Retina (tissue), 1 donor: ENCODE data around the gene COPG1.
"Not testable (repeated sequence)": the region's sequence is repeated elsewhere in the genome, so short reads cannot be mapped to it uniquely, and the experiment has no call there.

ENCODE experiments used
- DNase-seq: peaks from one replicate; pipeline ENCODE4 v3.0.0-alpha.2; 2016

The COPG1 gene

DNA sequence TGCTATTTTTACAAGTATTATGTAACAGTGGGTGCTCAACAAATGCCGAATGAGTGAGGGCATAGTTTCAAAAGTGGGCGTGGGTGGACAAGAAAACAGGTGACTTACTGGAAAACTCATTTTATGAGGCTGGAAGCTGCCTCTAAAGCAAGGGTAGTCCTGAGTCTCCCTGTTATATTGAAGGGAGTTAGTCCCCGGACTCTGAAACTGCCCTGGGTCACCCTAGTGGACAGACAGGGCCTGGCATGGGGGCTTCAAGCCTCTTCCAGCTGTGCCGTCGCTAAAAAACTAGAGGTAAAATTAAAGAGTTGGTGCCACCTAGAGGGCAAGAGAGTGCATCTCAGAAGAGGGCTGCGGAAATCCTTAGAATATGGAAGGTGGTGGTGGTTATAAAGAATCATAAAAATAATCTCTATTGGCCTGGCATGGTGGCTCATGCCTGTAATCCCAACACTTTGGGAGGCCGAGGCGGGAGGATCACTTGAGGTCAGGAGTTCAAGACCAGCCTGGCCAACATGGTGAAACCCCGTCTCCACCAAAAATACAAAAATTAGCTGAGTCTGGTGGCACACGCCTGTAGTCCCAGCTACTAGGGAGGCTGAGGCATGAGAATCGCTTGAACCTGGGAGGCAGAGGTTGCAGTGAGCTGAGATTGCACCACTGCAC is 3.6 kb upstream of the COPG1 start:
- DNase-seq, result peak; percentile 75

GRCh38 chr3:129246636-129247035 is 2.8 kb upstream of the COPG1 start:
- DNase-seq, result no peak

GRCh38 chr3:129248286-129248979 is 973 bp upstream of the COPG1 start:
- no peak for DNase-seq

- no peak for DNase-seq
Measured at GRCh38 chr3:129252748-129253147, 3.3 kb downstream of the COPG1 start.

GRCh38 chr3:129254536-129255230 is 5.3 kb downstream of the COPG1 start:
- DNase-seq, result no peak

- no peak for DNase-seq
Measured at GRCh38 chr3:129256270-129256669, 6.9 kb downstream of the COPG1 start.

DNA sequence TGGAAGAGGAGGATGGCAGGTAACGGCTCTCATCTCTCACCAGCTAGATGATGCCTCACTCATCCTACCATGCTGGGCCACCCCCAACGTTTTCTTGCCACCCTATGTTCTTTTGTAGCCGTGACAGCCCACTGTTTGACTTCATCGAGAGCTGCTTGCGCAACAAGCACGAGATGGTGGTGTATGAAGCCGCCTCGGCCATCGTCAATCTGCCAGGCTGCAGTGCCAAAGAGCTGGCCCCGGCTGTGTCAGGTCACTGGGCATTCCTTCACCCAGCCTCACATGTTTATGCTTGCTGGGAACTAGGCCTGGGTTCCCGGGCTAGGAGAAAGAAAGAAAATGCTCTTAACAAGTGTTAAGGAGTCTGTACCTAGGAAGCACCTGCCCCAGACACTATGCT is 8.2 kb downstream of the COPG1 start:
- no peak for DNase-seq

DNA sequence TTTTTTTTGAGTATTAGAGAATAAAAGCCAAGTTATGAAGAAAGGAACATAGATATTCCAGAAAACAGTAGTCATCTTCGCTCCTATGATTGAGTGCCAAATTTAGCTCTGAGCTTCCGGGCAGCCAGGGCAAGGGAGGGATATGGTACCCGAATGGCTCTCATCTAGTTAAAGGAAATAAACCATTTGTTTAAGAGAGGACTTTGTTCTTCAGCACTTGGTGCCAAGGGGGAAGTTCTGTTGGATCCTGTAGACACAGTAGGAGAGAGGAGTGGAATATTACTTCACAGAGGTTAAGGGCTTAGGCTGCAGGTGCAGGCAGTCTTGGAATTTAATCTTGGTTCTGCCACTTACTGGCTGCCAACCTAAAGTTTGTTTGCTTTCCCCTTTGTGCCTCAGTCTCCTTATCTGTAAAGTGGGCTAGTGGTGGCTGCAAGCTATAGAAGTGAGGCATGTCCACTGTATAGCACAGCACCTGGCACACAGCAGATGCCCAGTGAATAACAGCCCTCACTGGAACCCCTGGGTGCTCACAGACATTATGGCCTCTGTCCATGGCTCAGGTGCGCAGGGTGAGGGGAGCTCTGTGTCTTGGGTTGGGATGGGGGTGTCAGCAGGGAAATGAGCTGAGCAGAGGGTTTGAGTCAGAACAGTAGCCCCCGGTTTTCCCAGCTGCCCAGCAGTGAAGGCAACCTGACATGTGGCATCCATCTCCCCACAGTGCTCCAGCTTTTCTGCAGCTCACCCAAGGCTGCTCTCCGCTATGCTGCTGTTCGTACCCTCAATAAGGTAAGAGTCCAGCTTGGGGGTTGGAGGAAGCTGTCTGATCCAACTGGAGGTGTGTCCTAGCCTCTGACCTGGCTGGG is 10.4 kb downstream of the COPG1 start:
- DNase-seq, result no peak

- DNase-seq, result no peak
Measured at GRCh38 chr3:129260606-129261005, 11.2 kb downstream of the COPG1 start.

DNA sequence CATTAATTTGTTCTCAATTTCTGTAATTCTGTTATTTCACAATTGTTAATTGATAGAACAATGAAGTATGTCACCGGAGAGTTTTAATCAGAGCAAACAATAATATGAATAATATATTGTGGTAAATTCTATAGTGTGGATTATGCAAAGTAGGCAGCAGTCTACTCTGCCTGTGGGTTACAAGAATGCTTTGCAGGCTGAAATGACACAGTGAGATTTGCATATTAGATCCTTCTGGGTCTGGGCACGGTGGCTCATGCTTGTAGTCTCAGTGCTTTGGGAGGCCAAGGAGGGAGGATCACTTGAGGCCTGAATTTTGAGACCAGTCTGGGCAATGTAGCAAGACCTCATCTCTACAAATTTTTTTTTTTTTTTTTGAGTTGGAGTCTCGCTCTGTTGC is 12.5 kb downstream of the COPG1 start:
- DNase-seq, result no peak

DNA sequence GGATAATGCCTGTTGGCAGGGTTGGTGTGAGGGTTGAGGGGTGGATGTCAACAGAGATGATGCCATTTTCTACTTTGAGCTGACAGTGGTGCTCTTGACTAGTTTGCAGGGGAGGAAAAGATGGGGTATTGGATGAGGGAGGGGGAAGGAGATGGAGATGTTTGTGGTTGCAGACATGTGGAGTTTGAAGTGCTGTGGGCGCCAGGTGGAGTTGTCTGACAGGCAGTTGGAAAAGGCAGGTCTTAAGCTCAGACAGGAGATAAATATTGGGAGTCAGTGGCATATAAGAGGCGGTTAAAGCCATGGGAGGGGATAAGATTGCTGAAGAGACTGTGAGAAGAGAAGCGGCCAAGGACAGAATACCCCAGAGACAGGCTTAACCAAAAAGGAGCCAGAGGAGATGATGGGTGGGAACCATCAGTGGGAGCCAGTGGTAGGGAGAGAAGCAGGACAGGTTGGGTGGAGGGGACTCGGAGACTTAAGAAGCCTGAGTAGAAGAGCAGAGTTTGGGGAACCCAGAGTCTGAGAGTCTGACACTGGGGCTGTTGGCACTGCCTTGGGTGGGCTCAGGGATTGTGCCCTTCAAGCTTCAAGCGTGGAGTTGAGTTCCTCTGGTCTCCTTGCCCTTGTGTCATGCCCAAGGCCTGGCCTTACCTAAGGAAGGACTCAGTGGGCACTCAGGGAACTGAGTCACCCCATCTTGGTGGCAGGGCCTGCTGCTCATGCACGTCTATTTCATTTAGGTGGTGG is 13.9 kb downstream of the COPG1 start:
- DNase-seq, result no peak

- DNase-seq, result not testable (repeated sequence)
Measured at GRCh38 chr3:129264994-129265393, 15.6 kb downstream of the COPG1 start.

DNA sequence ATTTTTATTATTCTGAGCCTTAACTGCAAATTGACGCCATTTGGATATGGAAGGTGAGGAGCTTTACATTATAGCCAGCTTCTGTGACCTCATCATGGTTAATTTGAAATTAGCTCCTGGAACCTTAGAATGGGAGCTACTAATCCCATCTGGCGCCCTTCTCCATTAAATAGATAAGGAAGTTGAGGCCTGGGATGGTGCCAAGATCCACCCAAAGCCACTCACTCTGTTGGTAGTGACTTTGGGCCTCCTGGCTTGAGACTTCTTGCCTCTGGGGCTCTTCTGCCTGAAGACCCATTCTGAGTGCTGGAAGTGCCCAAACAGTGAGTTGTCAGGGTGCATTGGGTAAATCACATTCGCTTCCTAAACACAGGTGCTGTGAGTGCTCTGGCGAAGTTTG is 17.2 kb downstream of the COPG1 start:
- no peak for DNase-seq

DNA sequence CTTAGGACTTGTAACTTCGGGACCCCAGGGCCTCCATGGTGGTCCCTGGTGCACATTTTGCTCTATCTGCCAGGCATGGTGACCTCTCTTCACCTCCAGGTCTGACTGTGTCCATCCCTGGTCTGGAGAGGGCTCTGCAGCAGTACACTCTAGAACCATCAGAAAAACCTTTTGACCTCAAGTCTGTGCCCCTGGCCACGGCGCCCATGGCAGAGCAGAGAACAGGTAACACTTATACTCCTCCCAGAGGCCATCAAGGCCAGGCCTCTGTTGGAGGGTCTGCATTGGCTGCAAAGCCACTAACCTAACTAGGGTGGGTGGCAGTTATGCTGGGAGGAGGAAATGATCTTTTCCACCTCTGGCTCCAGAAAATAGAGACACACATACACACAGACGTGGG is 19.0 kb downstream of the COPG1 start:
- no peak for DNase-seq

DNA sequence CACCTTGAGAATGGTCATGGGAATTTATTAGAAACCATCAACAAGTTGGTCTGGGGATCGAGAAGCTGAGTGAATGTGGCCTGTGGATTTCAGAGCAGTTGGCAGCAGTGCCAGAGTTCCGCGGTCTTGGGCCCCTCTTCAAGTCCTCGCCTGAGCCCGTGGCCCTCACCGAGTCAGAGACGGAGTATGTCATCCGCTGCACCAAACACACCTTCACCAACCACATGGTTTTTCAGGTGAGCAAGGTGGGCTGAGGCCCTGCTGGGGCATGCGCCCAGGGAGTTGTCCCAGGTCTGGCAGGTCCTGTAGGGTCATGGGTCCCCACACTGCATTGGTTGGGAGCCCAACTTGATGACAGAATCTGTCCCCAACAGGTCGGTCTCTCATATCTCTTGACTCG is 22.3 kb downstream of the COPG1 start:
- no peak for DNase-seq

GRCh38 chr3:129276385-129276784 is 27.0 kb downstream of the COPG1 start:
- DNase-seq, result no peak

GRCh38 chr3:129277829-129278271 is 28.4 kb downstream of the COPG1 start:
- no peak for DNase-seq

GRCh38 chr3:129278439-129278965 is 29.1 kb downstream of the COPG1 start, which contains the start of gene HMCES:
Gene HMCES (plus strand): TSS chr3:129278870. CDS start chr3:129279733, 863 bp downstream.
- peak; percentile 93 for DNase-seq

DNA sequence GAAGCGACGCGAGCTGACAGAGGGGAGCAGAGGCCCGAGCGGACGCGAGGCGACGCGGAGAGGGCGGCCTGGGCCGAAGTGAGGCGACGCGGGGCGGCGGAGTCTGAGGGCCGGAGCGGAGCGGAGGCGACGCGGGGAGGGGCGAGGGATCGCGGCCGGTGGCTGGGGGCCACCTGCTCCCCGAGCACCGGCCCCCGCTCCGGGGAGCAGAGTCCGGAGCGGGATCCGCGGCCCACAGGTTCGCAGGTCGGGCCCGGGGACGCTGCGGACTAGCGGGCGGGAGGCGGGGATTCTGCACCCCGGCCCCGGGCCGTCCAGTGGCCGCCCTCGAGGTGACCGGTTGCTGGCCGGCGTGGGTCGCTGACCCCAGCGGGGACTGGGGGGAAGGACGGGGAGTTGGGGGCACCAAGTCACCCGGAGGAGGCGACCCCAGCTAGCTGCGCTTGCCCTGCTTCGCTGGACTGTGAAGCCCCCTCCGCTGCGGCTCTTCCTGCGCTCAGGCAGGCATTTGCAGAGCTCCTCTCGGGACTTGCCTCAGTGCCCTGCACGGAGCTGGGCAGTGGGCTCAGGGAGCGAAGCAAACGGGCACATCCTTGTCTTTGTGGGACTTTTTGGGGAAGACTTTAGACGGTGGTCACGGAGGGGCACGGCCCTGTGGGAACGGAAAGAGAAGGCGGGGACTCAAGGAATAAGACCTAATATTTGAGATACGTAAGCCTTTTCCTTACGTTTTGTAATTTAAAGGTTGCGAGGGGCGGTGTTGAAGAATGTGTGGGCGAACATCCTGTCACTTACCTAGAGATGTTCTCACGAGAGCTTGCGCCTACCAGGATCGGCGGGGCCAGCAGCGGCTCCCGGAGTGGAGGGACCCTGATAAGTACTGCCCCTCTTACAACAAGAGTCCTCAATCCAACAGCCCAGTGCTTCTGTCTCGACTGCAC is 29.8 kb downstream of the COPG1 start:
- DNase-seq, result peak; percentile 80

DNA sequence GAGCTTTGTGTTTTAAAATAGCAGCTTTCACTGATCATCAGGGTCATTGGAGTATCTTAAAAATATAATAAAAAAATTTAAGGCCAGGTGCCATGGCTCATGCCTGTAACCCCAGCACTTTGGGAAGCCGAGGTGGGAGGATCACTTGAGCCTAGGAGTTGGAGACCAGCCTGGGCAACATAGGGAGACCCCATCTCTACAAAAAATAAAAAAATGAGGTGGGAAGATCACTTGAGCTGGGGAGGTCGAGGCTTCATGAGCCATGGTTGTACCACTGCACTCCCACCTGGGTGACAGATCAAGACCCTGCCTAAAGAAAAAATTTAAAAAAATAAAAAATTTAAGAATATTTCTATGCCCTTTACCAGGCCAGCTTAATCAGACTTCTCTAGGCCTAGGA is 30.8 kb downstream of the COPG1 start:
- DNase-seq, result no peak

GRCh38 chr3:129281726-129282125 is 32.3 kb downstream of the COPG1 start:
- DNase-seq, result no peak
